OCI-M1 (cell line): ENCODE data around the gene GOLT1A.

ENCODE experiments used
- DNase-seq: peaks from one replicate; lab custom pipeline; 2025; lab: John Stamatoyannopoulos, UW

Gene GOLT1A

DNA sequence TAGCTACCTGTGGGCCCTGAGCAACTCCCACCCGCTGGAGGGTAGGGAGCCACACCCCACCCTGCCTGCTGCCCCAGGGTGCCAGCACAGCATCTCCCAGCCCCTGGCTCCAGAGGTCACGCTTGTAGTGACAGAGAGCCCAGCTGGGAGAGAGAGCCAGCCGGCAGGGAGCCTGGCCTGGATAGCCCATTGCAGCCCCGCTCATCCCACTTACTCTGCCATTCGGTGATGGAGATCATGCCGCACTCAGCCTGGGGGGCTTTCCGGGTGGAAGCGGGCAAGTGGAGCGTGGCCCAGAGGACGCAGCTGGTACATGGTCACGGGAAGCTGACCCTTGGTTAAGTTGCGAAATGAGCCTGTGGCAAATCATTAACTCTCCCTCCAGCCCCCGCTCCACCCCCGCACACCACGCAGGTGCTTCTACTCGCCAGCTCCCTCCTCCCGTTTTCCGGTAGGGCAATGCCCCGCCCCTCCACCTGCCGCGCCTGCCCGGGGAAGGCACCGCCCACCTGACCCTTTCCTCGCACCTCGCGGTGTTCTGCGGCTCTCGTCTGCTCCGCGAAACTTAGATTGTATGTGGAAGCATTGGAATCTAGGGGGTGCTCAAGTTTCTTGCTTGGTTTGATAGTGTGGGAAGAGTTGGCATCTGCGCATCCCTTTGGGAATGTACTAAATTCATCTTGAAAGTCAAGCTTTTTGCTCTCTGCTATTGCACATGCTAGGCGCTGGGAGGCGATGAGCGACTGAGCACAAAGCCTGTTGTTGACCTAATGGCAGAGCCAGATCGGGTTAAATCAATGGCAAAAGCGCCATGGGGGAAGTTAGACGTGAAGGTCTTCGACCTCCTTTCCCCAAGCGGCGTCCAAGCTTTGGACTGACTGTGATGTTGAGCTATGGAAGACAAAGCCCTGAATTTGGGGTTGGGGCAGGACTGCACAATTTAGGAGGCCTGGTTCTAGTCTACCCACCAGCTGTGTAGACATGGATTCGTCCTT, at the start of gene GOLT1A:
GOLT1A (minus strand) TSS at position 321 of the 995 bp plus-strand sequence; CDS start at position 239, 82 bp downstream.
- DNase-seq = peak; percentile 68

DNA sequence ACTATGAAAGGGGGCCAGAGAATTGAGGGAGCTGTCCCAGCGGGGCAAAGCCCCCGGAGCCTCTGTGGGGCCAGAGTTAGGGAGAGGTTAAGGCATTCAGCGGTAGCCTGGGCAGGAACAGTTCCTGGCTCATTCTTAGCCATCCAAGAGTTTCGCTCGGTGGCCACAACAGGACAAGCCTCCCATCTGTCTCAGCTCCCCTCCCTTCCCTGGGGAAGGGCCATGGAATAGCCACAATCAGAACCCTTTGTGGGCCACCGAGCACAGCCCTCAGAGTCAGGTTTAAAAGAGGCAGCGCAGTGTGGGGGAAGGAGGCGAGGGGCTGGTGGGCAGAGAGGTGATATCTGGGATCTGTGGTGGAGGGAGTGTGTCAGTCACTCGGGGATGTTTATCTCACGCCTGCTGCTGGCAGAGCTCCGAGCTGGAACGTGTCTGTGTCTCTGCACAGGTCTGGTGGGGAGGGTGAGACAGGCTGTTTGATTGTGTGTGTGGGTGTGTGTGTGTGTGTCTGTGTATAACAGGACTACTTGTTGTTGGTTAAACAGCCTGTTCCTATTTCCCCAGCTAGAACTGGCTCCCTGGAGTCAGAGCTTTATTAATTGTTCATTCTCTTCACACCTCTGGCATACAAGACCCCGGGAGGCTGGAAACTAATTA, 49.6 kb upstream of the GOLT1A start:
- DNase-seq = peak; percentile 67

GRCh38 chr1:204262506-204263253, 48.9 kb upstream of the GOLT1A start:
- DNase-seq = no peak

- peak; percentile 6 for DNase-seq
These were observed 48.1 kb upstream of the GOLT1A start for GRCh38 chr1:204261746-204262505.

- no peak for DNase-seq
These were observed 47.5 kb upstream of the GOLT1A start for GRCh38 chr1:204261266-204261665.

- DNase-seq = no peak
These were observed 46.9 kb upstream of the GOLT1A start for GRCh38 chr1:204260601-204261197.

GRCh38 chr1:204259782-204260181, 46.0 kb upstream of the GOLT1A start:
- no peak for DNase-seq

DNA sequence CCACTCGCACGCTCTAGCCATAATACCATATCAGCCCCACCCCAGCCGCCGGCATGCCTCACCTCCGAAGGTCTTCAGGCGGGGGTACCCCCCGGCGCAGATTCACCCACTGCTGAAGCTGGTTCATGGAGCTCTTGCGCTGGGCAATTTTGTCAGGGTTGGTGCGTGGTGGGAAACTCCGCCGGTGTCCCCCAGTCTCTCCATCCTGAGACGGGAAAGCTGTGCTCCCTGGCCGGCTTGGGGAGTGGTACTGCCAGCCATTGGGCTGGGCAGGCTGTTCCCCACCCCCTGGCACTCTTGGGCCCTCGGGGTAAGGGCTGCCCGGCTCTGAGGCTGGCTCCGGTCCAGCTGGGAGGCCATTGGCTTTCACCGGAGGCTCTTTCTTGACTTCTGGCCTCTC, 45.4 kb upstream of the GOLT1A start:
- no peak for DNase-seq

DNA sequence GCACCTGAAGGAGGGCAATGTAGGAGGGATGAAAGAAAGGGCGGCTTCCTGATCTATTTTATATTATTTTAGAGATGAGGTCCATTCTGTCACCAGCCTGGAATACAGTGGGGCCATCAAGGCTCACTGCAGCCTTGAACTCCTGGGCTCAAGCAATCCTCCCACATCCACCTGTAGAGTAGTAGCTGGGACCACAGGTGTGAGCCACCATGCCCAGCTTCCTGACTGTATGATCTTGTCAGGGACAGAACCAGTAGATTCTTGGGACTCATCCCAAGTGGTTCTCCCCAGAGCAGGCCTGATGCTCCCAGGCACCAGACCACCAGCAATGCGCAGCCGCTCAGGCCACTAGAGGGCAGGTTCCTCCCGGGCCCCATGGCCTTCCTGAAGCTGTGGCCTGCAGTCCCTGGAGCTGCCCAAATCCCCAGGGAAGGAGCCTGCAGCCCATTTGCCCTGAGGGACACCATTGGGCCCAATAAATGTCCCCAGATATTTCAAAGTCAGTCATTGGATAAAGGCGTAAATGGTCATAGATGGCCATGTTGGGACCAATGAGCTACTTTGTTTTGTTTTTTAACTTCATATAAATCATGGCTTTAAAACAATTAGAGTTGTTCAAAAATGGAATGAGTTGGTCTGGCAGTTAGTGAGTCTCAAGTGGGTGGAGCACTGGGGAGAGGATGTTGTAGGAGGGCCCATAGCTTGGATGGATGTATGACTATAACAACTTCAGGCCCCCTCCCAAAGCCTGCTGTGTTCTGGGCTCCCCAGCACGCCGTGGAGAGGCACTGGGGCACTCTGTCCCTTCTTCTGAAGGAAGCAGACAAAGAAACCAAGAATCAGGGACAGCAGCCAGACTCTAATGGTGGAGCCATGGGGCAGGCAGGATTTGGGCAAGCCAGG, 44.7 kb upstream of the GOLT1A start:
- peak; percentile 70 for DNase-seq

GRCh38 chr1:204257446-204257845, 43.7 kb upstream of the GOLT1A start:
- no peak for DNase-seq

- no peak for DNase-seq
These were observed 42.7 kb upstream of the GOLT1A start for GRCh38 chr1:204256531-204256930.

DNA sequence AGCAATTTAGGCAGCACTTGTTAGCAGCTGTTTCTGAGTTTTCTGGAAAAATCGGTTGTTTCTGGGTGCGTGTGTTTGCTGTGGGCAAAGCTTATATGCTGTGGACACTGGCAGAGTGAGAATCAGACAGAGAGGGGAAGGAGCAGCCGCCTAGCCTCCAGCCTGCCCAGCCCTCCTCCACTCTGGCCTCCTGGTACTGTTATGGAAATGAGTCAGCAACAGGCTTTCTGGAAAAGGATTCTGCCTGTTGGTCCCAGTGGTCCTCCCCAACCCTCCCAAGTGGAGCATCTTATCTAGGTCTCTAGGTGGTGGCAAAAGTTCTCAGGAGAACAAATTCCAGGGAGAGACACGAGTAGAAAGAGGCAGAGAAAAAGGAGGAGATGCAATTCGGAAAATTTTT, 42.2 kb upstream of the GOLT1A start:
- no peak for DNase-seq

DNA sequence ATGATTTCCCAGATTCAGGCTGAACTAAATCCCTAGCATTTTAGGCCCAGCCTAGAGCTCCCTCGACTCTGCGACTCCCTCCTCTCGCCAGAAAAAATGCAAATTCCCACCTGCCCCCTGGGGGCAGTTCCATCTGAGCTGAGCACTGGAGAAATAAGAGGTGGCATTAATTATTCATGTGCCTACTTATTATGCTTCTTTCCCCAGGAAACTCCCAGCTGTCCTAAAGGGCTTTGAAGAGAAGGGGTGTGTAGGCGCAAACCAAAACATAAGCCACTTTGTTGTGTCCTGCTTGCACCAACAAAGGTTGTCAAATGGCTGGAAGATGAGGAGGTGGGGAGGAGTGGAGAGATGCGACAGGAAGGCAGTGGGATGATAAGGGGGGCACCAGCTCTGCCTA, 41.4 kb upstream of the GOLT1A start:
- DNase-seq = no peak

GRCh38 chr1:204254031-204254661, 40.4 kb upstream of the GOLT1A start:
- no peak for DNase-seq

- no peak for DNase-seq
These were observed 38.3 kb upstream of the GOLT1A start for GRCh38 chr1:204251926-204252689.

- DNase-seq = no peak
These were observed 37.5 kb upstream of the GOLT1A start for GRCh38 chr1:204251286-204251685.

- no peak for DNase-seq
These were observed 36.7 kb upstream of the GOLT1A start for GRCh38 chr1:204250428-204251030.

DNA sequence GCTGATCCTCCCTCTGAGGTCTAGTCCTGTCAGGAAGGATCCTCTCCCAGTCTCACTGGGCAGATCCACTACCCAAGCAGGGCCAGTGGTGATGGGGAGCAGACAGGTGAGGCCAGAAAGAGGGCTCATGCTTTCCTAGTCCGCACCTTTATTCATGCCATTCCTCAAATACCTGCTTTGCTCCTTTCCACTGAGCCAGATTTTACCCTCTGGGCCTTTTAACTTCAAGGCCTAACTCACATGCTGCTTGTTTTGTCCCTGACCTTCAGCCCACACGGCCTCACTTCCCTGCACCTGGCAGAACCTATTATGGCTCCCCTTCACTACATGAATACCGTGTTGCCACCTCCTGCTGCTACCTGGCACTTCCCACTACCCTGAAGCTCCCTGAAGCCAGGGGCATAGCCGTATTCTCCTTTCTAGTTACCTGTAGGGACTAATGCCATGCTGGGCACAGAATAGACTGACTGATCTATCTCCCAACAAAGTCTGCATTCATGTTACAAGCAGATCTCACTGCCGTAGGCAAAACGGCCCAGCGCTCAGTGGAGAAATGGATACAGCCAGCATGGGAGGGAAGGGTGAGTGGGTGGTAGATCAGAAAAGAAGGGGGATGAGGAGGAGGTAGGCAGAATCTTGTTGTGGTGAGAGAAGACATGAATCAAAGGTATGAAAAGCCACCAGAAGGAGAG, 36.1 kb upstream of the GOLT1A start:
- no peak for DNase-seq
